ENCODE data around the gene FIBP.

DNA sequence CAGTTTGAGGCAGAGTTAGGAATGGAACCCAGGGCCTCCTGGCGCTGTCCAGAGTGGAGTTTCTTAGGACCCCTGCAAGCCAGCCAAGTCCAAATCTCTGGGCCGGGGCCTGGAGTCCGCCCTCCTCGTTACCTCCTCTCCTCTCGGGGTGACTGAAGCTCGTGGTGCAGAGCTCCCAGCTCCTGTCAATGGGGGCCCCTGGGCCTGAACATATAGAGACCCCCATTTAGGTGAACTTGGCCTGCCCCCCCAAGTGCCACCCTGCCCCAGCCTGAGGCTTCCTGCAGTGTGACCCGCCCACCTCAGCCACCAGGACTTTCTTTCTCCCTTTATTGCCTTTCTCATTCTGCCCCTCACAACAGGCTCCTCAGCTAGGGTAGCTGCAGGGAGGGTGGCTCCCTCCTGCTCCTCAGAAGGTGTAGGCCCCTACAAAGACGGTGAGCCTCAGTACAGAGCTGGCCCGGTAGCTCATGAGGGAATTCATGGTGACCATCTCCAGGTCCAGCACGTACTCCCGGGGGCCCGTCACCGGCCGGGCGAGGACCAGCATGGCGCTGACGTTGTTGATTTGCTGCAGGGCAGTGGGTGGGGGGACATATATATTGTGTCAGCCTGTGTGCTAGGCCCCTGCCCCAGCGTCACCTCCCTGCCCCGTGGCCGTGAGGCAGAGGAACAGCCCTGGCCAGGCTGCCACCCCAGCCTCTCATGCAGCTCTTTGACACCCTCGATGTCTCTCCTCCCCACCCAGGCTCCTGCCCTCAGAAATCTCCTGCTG, 21.6 kb downstream of the FIBP start:
- TF ChIP-seq EZH2 (IDR thresholded peaks at IDR 0.05; ENCODE audit: insufficient read depth, low read length): no peak
- TF ChIP-seq, protein P1, sequence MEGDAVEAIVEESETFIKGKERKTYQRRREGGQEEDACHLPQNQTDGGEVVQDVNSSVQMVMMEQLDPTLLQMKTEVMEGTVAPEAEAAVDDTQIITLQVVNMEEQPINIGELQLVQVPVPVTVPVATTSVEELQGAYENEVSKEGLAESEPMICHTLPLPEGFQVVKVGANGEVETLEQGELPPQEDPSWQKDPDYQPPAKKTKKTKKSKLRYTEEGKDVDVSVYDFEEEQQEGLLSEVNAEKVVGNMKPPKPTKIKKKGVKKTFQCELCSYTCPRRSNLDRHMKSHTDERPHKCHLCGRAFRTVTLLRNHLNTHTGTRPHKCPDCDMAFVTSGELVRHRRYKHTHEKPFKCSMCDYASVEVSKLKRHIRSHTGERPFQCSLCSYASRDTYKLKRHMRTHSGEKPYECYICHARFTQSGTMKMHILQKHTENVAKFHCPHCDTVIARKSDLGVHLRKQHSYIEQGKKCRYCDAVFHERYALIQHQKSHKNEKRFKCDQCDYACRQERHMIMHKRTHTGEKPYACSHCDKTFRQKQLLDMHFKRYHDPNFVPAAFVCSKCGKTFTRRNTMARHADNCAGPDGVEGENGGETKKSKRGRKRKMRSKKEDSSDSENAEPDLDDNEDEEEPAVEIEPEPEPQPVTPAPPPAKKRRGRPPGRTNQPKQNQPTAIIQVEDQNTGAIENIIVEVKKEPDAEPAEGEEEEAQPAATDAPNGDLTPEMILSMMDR (IDR thresholded peaks at IDR 0.05; ENCODE audit: insufficient read depth, low read depth, low read length): no peak
